HG03025 (cell line): Measurements from ENCODE around the gene EPX.

Experiments used
- ATAC-seq: cut with Tn5 transposase; IDR thresholded peaks from one replicate; pipeline ENCODE4 v1.9.1; 2021; ENCODE audit warnings: mild to moderate bottlenecking, moderate library complexity; ENCODE audit not compliant: unreplicated experiment, low FRiP score

The EPX gene

DNA sequence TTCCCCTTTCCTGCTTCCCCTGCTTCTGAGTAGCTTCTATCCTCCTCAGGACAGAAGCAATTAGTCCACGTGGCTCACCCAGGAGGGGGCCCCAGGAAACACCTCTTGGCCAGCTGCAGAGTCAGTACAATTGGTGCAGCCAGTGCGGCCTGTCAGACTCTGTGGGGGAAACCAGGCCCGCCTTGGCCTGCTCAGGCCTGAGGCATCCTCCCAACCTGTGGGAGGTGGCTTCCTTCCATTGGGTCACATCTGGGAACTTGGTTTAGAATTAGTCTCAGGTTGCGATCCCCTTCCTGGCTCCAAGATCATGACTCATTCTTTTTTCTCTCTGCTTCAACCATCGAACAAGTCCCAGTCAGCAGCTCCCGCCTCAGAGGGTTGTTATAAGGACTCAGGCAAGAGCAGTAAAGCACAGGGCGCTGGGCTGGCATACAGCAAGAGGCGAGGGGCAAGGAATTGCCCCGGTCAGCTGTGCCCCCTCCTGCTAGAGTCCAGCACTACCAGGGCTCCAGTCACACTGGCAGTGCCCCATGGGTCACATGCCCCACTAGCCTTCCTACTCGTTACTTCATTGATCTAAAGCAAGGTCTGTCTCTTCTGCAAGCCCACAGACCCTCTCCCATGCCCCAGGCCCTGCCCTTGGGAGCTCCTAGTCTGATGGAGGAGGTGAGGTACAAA, 8.1 kb upstream of the EPX start:
- ATAC-seq = no peak

- no peak for ATAC-seq
Measured at GRCh38 chr17:58184986-58185761, 7.4 kb upstream of the EPX start.

DNA sequence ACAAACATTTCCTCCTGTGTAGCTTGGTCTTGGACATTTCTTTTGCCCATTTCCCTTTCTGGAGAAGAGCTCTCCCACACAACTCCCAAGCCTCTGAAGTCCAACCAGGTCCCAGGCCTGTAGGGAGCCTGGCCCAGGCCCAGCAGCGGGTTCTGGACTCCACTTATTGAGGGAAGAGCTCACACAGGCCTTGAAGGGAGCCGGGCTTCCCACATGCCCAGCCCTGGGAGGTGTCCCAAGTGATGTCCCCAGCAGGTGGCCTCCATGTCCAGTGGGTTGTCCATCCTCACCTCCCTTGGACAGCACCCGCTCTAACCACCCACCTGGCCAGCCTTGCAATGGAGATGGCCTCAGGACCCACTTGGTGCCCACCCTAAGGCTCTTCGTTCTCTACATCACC, 5.9 kb upstream of the EPX start:
- ATAC-seq = no peak

DNA sequence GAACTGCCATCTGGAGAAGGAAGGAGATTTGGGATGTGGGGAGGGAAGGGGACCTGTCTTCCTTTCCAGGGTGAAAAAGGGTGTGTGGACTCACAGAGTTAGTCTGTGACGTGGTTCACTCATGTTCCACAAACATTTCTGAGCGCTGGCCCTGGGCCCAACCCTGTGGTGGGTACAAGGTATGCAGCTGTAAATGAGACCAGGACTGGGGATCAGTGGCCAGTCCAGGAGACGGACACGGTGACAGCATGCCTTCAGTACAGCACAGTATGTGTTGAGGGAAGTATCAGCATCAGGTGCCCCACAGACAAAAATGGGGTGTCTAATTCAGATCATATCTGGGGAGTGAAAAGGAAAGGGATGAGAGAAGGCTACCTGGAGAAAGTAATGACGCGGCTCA, 5.5 kb upstream of the EPX start:
- no peak for ATAC-seq

DNA sequence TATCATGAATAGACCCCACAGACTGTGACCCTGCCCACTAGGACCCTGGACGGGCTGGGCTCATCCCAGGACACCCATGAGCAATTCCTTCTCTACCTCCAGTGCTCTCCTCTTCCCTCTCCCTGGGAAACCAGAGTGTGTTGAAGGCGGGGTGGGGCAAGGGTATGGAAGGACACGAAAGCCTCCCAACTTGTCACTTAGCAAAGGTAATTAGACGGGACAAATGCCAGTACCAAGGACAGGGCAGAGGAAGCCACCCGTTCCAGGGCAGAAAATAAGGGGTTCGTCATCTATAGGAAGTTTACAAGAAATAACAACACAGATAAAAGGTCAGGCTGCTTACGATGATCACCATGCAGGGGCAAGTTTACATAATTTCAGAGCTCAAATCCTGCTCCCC, 4.9 kb upstream of the EPX start:
- no peak for ATAC-seq

DNA sequence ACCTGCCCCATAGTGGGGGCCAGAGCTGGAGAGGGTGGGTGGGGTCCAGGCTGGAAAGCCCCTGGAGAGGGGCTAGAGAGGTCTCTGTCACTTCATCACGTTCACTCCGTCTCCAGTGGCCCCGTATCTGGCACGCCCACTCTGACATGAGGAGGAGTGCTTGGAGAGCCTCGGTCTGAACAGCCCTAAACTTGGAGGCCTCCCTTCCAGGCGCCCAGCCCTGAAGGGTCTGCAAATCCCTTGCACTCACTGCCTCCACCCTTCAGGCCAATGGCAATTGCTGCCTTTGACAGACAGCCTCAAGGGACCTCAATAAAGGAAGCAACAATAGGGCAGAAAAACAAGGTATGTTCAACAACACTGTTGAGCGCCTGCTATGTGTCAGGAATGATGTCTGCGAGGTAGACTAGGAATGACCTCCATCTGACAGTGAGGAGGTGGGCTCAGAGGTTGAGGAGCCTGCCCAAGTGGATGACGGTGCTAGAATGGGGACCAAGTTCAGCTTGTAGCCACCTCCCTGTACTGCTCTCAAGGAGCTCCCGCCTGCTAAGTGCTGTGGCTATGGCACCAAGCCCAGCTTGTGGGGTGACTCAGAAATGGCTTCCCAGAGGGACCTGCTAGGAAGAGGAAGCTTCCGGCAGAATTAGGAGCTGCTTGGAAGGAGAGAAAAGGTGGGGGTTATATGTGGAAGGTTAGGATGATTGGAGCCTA, 2.9 kb upstream of the EPX start:
- ATAC-seq = no peak

DNA sequence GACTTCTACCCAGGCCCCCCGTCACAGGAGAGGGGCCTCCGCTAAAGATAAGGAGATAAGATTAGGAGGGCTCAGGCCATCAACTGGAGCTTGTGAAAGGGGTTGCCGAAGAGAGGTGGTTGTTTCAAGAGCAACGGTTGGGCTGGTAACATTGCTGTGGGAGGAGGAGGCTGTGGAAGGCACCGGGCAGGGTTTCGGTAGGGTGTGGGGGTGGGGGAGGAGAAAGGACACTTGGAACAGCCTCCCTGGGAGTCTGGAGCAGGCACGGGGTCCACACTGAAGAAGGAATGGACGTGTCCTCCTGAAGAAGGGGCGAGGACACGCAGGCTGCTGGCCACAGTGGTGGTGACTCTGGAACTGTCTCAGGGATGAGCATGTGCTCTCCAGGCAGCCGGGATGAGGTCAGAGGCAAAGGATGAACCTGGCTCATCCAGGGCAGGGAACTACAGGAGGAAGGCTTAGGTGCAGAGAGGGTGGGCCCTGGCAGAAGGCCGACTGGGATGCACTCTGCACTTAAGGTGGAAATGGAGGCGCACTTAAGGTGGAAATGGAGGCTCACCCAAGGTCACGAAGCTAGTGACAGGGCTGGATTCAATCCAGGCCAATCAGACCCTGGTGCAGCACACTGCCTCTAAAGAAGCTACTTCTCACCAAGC, 1.2 kb upstream of the EPX start:
- no peak for ATAC-seq

DNA sequence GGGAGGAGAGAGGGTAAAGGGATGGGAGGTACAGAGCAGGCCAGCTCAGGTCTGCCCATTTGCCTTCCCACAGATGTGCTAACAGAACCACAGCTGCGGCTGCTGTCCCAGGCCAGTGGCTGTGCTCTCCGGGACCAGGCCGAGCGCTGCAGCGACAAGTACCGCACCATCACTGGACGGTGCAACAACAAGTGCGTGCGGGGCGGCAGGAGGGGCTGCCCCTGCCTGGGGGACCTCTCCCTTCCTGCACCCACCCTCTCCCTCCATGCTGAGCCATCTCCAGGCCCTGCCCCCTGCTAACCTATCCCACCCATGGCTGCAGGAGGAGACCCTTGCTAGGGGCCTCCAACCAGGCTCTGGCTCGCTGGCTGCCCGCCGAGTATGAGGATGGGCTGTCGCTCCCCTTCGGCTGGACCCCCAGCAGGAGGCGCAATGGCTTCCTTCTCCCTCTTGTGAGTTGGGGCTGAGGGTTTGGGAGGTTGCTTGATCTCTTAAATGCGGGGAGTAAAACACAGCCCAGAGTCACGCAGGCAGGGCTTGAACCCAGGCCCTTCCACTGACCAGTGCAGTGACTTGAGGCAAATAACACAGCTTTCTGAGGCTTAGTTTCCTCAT, 1.2 kb downstream of the EPX start:
- ATAC-seq = no peak

DNA sequence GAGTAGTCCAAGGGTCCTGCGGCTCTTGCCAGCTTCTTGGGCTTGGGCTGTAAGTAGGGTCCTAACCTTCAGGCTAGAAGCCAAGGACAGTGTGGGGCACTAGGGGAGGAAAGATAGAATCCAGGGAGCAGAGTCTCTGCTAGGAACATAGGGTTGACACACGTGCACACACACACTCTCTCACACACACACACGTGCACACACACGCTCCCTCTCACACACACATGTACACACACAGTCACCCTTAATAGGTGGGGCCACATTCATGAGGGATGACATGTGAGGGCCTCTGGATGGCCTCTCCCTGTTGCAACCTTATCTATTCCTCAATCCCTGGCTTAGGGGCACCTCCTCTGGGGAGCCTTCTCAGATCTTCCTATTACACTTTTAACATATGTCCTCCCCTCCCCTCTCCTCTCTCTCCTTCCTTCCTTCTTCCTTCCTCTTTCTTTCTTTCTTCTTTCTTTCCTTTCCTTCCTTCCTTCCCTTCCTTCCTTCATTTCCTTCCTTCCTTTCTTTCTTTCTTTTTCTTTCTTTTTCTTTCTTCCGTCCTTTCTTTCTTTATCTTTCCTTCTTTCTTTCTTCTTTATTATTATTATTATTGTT, 3.1 kb downstream of the EPX start:
- ATAC-seq = no peak

GRCh38 chr17:58196610-58197009, 4.1 kb downstream of the EPX start:
- ATAC-seq = no peak

DNA sequence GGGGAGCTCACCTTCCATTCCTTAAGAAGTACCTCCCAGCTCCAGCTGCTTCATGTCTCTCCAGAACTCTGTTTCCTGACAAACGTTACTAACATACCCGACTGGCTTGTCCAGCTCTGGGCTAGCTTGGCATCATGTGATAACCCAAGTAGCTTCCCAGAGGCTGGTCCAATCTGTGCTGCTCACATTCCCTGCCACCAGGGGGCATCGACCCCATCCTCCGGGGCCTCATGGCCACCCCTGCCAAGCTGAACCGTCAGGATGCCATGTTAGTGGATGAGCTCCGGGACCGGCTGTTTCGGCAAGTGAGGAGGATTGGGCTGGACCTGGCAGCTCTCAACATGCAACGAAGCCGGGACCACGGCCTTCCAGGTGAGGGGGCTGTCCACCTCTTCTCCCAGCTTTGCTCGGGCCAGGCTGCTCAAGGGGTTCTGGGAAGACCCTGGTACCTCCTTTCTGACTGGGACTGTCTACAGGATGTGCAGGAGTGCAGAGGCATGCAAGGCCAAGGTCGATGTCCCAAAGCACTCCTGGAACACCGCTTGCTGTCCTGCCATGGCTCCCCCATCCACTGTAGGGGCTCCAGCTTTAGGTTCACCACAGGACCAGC, 7.6 kb downstream of the EPX start:
- no peak for ATAC-seq

- no peak for ATAC-seq
Measured at GRCh38 chr17:58202859-58203258, 10.3 kb downstream of the EPX start.

- no peak for ATAC-seq
Measured at GRCh38 chr17:58204796-58205195, 12.3 kb downstream of the EPX start.

DNA sequence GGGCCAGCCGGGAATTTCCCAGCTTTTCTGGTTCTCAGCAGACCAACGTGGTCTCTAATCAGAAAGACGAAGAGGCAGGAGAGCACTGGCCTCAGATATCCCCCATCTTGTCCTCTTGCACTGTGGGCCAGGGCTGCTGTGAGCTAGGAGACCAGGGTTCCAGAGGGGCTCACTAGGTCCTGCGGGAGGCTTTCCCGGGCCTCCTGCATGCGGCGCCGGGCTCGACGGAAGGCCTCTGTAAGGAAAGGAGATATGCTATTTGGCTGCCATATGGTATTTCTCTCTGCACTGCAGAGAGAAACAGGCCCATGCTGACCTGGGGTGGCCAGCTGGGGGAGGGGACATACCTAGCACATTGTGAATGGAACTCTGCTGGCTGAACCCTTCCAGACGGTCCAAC, 13.4 kb downstream of the EPX start:
- no peak for ATAC-seq

- ATAC-seq = no peak
Measured at GRCh38 chr17:58207451-58207850, 14.9 kb downstream of the EPX start.

- no peak for ATAC-seq
Measured at GRCh38 chr17:58208344-58208743, 15.8 kb downstream of the EPX start.

DNA sequence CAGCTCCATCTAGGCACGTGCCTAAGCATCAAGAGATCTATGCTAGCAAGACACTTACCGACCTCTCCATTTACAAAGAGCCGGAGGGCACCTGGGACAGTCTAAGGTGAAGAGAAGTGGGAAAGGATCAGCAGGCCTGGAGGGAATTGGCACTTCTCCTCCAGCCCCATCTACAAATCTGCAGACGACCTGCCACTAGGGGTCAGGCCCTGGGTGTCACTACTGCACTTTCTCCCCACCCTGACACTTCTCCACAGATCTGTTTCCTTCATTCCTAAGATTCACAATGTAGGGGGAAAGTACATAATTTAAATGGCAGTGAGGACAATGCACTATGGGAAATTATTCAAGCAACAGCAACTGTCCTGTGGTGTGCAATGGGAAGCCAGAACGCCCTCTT, 18.4 kb downstream of the EPX start:
- no peak for ATAC-seq

DNA sequence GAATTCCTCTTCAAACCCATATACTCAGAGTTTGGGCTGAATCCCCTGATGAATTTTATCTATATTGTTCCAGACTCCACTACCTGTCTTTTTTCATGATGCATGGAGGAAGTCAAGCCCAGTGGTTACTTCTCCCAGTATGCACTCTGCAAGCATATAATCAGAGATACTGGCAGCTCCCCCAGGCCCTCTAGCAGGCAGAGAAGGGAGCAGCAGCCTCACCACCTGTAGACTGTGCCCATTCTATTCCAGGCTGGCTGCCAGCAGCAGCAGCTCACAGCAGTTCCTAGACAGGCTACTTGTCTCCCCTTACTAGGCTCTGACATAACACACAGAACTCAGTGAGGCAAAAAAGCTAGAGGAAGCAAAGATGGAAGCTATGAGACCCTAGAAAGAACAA, 23.2 kb downstream of the EPX start:
- no peak for ATAC-seq

GRCh38 chr17:58217766-58218165, 25.2 kb downstream of the EPX start:
- ATAC-seq = no peak
